GM19351 (cell line): Measurements from ENCODE around the gene TMEM204.

Experiments used
- ATAC-seq: cut with Tn5 transposase; IDR thresholded peaks from one replicate; pipeline ENCODE4 v1.9.1; 2021; ENCODE audit warnings: mild to moderate bottlenecking, moderate library complexity; ENCODE audit not compliant: unreplicated experiment

The TMEM204 gene

GRCh38 chr16:1533443-1533951, at the start of gene TMEM204:
Gene TMEM204, plus strand, starts transcription at chr16:1533666. Its CDS starts 610 bp downstream, at chr16:1534276.
- ATAC-seq = no peak

GRCh38 chr16:1485847-1486496, 47.5 kb upstream of the TMEM204 start:
- no peak for ATAC-seq

GRCh38 chr16:1486551-1487390, 46.7 kb upstream of the TMEM204 start:
- ATAC-seq = no peak

- ATAC-seq = no peak
Measured at GRCh38 chr16:1487395-1488053, 45.9 kb upstream of the TMEM204 start.

- ATAC-seq = no peak
Measured at GRCh38 chr16:1488054-1488601, 45.3 kb upstream of the TMEM204 start.

- no peak for ATAC-seq
Measured at GRCh38 chr16:1488619-1489018, 44.8 kb upstream of the TMEM204 start, which contains the start of gene PTX4. Gene PTX4, minus strand, starts transcription at chr16:1488944. Its CDS starts 35 bp downstream, at chr16:1488909.

GRCh38 chr16:1489077-1489476, 44.4 kb upstream of the TMEM204 start:
- ATAC-seq = no peak

- ATAC-seq = no peak
Measured at GRCh38 chr16:1491327-1491726, 42.1 kb upstream of the TMEM204 start.

GRCh38 chr16:1492082-1492922, 41.2 kb upstream of the TMEM204 start:
- ATAC-seq = no peak

- peak; percentile 75 for ATAC-seq
Measured at GRCh38 chr16:1492923-1493745, 40.3 kb upstream of the TMEM204 start, which contains the start of gene TELO2. Gene TELO2, plus strand, starts transcription at chr16:1493360. Its CDS starts 922 bp downstream, at chr16:1494282.

GRCh38 chr16:1493746-1494094, 39.7 kb upstream of the TMEM204 start:
- no peak for ATAC-seq

GRCh38 chr16:1494129-1494640, 39.3 kb upstream of the TMEM204 start:
- no peak for ATAC-seq

GRCh38 chr16:1494711-1495110, 38.8 kb upstream of the TMEM204 start:
- no peak for ATAC-seq

GRCh38 chr16:1495211-1495888, 38.1 kb upstream of the TMEM204 start:
- ATAC-seq = no peak

- no peak for ATAC-seq
Measured at GRCh38 chr16:1495889-1496262, 37.6 kb upstream of the TMEM204 start.

- ATAC-seq = no peak
Measured at GRCh38 chr16:1496464-1496863, 37.0 kb upstream of the TMEM204 start.

GRCh38 chr16:1497014-1497598, 36.4 kb upstream of the TMEM204 start:
- no peak for ATAC-seq
